ENCODE data around the gene WDR75. TPM values are rescaled to one million over a fixed set of nuclear protein-coding genes. Genes with fewer than 3 reads are reported as not detected.

Gene WDR75
- total and polyA plus RNA-seq, 2 donors (not counting 3 experiments of a cell fraction or from before 2014, with no cell fraction given) = 17.4 to 44.8 TPM

DNA sequence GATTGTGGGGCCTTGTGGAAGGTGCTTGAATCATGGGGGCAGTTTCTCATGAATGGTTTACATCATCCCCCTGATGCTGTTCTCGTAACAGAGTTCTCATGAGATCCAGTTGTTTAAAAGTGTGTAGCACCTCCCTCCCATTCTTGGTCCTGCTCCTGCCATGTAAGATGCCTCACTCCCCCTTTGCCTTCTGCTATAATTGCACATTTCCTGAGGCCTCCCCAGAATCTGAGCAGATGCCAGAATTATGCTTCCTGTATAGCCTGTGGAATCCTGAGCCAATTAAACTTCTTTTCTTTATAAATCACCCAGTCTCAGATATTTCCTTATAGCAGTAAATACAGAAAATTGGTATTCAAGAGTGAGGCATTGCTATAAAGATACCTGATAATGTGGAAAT lies 15.6 kb upstream of the WDR75 start:
- Histone ChIP-seq H3K36me3 (ENCODE audit: control insufficient read depth in 2 of 2, extremely low read depth in 1 of 2, insufficient read depth in 2 of 2, low read length in 2 of 2) (no peaks in the 10 kb centered on the region), H3K4me1 (ENCODE audit: control insufficient read depth, extremely low read depth, insufficient read depth, low read length) (peaks cover 4% of the 10 kb centered on the region), H3K9me1 (replicated peaks; ENCODE audit: control insufficient read depth, extremely low read depth, insufficient read depth, low read length) (no peaks in the 10 kb centered on the region), H3K79me2 (ENCODE audit: control insufficient read depth, insufficient read depth, low read length) (no peaks in the 10 kb centered on the region), H3K9ac (replicated peaks; ENCODE audit: extremely low read depth, insufficient read depth, low read length) (no peak overlapping the region), H3K4me3 (replicated peaks in 1 of 3; ENCODE audit: insufficient read depth in 1 of 3, low read depth in 1 of 3, low read length in 3 of 3) (no peak overlapping the region), H2AFZ (ENCODE audit: low read depth, low read length) (no peak overlapping the region), H3K9me3 (replicated peaks; ENCODE audit: control insufficient read depth, insufficient read depth, low read length) (no peaks in the 10 kb centered on the region), H3K27ac (ENCODE audit: insufficient read depth, low read depth, low read length) (no peak overlapping the region), H3K27me3 (ENCODE audit: control insufficient read depth in 2 of 2, insufficient read depth in 2 of 2, low read length in 2 of 2) (no peaks in the 10 kb centered on the region), H3K4me2 (ENCODE audit: insufficient read depth, low read length) (no peak overlapping the region), H4K20me1 (replicated peaks; ENCODE audit: control insufficient read depth, extremely low read depth, insufficient read depth, low read length) (no peaks in the 10 kb centered on the region)
- CTCF ChIA-PET = interaction anchor here (1.1 kb wide), 1 partner anchor 18 kb away, joined by 3 read pairs; no protein-coding TSS in a partner anchor
- TF ChIP-seq, protein P1, sequence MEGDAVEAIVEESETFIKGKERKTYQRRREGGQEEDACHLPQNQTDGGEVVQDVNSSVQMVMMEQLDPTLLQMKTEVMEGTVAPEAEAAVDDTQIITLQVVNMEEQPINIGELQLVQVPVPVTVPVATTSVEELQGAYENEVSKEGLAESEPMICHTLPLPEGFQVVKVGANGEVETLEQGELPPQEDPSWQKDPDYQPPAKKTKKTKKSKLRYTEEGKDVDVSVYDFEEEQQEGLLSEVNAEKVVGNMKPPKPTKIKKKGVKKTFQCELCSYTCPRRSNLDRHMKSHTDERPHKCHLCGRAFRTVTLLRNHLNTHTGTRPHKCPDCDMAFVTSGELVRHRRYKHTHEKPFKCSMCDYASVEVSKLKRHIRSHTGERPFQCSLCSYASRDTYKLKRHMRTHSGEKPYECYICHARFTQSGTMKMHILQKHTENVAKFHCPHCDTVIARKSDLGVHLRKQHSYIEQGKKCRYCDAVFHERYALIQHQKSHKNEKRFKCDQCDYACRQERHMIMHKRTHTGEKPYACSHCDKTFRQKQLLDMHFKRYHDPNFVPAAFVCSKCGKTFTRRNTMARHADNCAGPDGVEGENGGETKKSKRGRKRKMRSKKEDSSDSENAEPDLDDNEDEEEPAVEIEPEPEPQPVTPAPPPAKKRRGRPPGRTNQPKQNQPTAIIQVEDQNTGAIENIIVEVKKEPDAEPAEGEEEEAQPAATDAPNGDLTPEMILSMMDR (IDR thresholded peaks at IDR 0.05; ENCODE audit: extremely low read depth in 1 of 2, insufficient read depth in 1 of 2, low read depth in 1 of 2, low read length in 2 of 2) = no peak
- no peak for TF ChIP-seq FOS (IDR thresholded peaks at IDR 0.05; ENCODE audit: borderline replicate concordance, insufficient read depth, low read length)
- TF ChIP-seq POLR2AphosphoS5 (IDR thresholded peaks at IDR 0.05; ENCODE audit: insufficient read depth, low read depth, low read length) = no peak
- no peak for TF ChIP-seq POLR2A (IDR thresholded peaks at IDR 0.05; ENCODE audit: low read depth, low read length)
- TF ChIP-seq GATA2 (IDR thresholded peaks at IDR 0.05; ENCODE audit: insufficient read depth, insufficient read length, low read depth, low read length) = no peak
- no peak for TF ChIP-seq EZH2 (IDR thresholded peaks at IDR 0.05; ENCODE audit: borderline replicate concordance, low read depth, low read length, severe bottlenecking)
- TF ChIP-seq JUN (IDR thresholded peaks at IDR 0.05; ENCODE audit: borderline replicate concordance, insufficient read depth, insufficient read length, low read depth) = no peak
- TF ChIP-seq, protein P2, sequence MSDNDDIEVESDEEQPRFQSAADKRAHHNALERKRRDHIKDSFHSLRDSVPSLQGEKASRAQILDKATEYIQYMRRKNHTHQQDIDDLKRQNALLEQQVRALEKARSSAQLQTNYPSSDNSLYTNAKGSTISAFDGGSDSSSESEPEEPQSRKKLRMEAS (IDR thresholded peaks at IDR 0.05; ENCODE audit: insufficient read depth, insufficient read length) = no peak
- no peak for TF ChIP-seq MYC (IDR thresholded peaks at IDR 0.05; ENCODE audit: low read depth, low read length)
- peak; percentile 71 for FAIRE-seq
- no TSS peak for BruUV-seq (replicated peaks)
- dilution Hi-C loops (cut with MboI; ENCODE audit: extremely low pct_ligation_motif_present, low sequenced_read_pairs) = no loop called here
- DNase-seq (ENCODE audit: low read depth, low spot score) = peak; percentile 32
- intact Hi-C loops (cut with micrococcal nuclease) = no loop called here
- POLR2A ChIA-PET = no interaction called here

Data from endothelial cell of umbilical vein (primary cell).